MCF 10A (cell line): Measurements from ENCODE around the gene CD7. TPM values are rescaled to one million over a fixed set of nuclear protein-coding genes. Genes with fewer than 3 reads are reported as not detected.

Experiments used
- BruUV-seq: library from RNA; stranded (reverse); fragments of 400-500 nt; replicated peaks from 2 replicates; lab custom pipeline; 2021; lab: Mats Ljungman, UMichigan
- CTCF ChIA-PET: fragments of 300-600 bp; sonication (Branson Sonifier 250); formaldehyde crosslinking; extraction: SDS; loops from one replicate; lab custom pipeline; 2021; ENCODE audit warnings: antibody characterized with exemption, inconsistent platforms; lab: Yijun Ruan, JAX
- POLR2A ChIA-PET: fragments of 300-600, 350-650 bp; sonication (Branson Sonifier 250); formaldehyde crosslinking; extraction: SDS; loops from one replicate; lab custom pipeline; 2020; ENCODE audit warnings: antibody characterized with exemption, inconsistent platforms; lab: Yijun Ruan, JAX
- DNase-seq: peaks from one replicate; pipeline ENCODE4 v3.0.0-alpha.2; 2018; ENCODE audit not compliant: unreplicated experiment
- H3K27ac Mint-ChIP-seq: one replicate; pipeline ENCODE4 v1.8.0; 2022; ENCODE audit warnings: mild to moderate bottlenecking, low read depth, mixed read lengths; ENCODE audit not compliant: unreplicated experiment
- H3K27me3 Mint-ChIP-seq: one replicate; pipeline ENCODE4 v1.8.0; 2022; ENCODE audit warnings: mixed read lengths; ENCODE audit not compliant: insufficient read depth, unreplicated experiment
- H3K36me3 Mint-ChIP-seq: one replicate; pipeline ENCODE4 v1.8.0; 2022; ENCODE audit warnings: mild to moderate bottlenecking, moderate library complexity, mixed read lengths; ENCODE audit not compliant: insufficient read depth, unreplicated experiment
- H3K4me1 Mint-ChIP-seq: one replicate; pipeline ENCODE4 v1.8.0; 2022; ENCODE audit warnings: mixed read lengths; ENCODE audit not compliant: insufficient read depth, unreplicated experiment
- H3K4me3 Mint-ChIP-seq: one replicate; pipeline ENCODE4 v1.8.0; 2022; ENCODE audit warnings: mild to moderate bottlenecking, moderate library complexity, mixed read lengths; ENCODE audit not compliant: unreplicated experiment
- H3K9me3 Mint-ChIP-seq: one replicate; pipeline ENCODE4 v1.8.0; 2022; ENCODE audit warnings: mixed read lengths; ENCODE audit not compliant: unreplicated experiment
- intact Hi-C: fragments of 100-400 bp; cut with micrococcal nuclease; formaldehyde crosslinking; loops from 2 replicates; pipeline ENCODE4 v1.14.1; 2022
- total RNA-seq: library from RNA; stranded (reverse); gene quantifications from 2 replicates; pipeline ENCODE4 v1.2.3, GENCODE V29; 2022
- TF ChIP-seq, protein P1 (sequence below): fragments of 200-600 bp; IDR thresholded peaks from one replicate; pipeline ENCODE4 v1.8.0; 2022; ENCODE audit warnings: antibody characterized with exemption, mild to moderate bottlenecking; ENCODE audit not compliant: unreplicated experiment

Gene CD7
- total RNA-seq, 1 experiment from 2014 or later, result 0.63 TPM

DNA sequence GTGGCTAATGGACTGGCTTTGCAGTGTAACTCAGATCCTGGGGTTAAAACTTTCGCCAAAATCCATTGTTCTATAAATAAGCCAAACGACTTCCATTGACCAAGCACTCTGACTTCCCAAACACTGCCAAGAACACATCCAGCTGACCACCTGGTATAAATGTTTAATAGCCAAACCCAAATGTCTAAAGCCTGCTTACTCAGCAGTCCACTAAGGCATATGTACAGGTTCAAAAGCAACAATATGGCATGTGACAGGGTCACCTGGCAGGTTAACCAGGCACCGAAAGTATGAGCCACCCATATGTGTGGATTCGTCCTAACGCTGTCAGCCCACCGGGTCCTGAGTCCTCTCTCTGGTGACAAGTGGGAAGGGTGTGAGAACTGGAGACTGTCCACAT is 46.0 kb downstream of the CD7 start:
- H3K9me3 Mint-ChIP-seq, result no peaks in the 10 kb centered on the region
- TSS peak; percentile 23 for BruUV-seq
- intact Hi-C loops, result no loop called here
- DNase-seq, result no peak
- ChIA-PET CTCF (no interaction called here), POLR2A (interaction anchor here (0.6 to 2.2 kb wide), 5 partner anchors 21 to 76 kb away, joined by 3 to 9 read pairs (median 4); no protein-coding TSS in a partner anchor)
- TF ChIP-seq, protein P1, sequence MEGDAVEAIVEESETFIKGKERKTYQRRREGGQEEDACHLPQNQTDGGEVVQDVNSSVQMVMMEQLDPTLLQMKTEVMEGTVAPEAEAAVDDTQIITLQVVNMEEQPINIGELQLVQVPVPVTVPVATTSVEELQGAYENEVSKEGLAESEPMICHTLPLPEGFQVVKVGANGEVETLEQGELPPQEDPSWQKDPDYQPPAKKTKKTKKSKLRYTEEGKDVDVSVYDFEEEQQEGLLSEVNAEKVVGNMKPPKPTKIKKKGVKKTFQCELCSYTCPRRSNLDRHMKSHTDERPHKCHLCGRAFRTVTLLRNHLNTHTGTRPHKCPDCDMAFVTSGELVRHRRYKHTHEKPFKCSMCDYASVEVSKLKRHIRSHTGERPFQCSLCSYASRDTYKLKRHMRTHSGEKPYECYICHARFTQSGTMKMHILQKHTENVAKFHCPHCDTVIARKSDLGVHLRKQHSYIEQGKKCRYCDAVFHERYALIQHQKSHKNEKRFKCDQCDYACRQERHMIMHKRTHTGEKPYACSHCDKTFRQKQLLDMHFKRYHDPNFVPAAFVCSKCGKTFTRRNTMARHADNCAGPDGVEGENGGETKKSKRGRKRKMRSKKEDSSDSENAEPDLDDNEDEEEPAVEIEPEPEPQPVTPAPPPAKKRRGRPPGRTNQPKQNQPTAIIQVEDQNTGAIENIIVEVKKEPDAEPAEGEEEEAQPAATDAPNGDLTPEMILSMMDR, result no peak
- peak overlapping the region; percentile 77 for H3K4me3 Mint-ChIP-seq
- peaks cover 35% of the 10 kb centered on the region for H3K4me1 Mint-ChIP-seq
- peaks cover 68% of the 10 kb centered on the region for H3K36me3 Mint-ChIP-seq
- no peaks in the 10 kb centered on the region for H3K27me3 Mint-ChIP-seq
- H3K27ac Mint-ChIP-seq, result no peak overlapping the region

DNA sequence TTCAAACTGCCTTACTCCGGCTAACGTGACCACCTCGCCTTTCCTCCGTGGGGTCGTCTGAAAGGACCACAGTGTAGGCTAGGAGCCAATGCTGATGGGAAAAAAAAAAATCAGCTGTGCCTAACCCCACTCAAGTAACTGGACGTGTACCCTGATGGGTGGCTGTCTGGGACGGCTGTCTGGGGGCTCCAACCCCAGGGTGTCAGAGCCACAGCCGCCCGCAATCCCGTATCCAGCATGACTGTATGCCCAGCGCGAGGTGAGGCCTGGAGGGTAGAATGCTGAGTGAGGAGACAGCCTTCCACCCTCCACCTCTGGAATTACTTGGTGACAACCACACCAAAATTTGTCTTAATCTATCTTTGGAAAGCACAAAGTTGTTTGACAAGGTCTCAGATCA is 46.8 kb downstream of the CD7 start:
- no peak overlapping the region for H3K4me3 Mint-ChIP-seq
- ChIA-PET POLR2A (interaction anchor here (2.2 kb wide), 2 partner anchors 21 to 27 kb away, joined by 6 to 9 read pairs; no protein-coding TSS in a partner anchor), CTCF (no interaction called here)
- BruUV-seq, result no TSS peak
- H3K36me3 Mint-ChIP-seq, result peaks cover 76% of the 10 kb centered on the region
- H3K27ac Mint-ChIP-seq, result no peak overlapping the region
- H3K27me3 Mint-ChIP-seq, result no peaks in the 10 kb centered on the region
- no peak for DNase-seq
- TF ChIP-seq, protein P1, result no peak
- intact Hi-C loops, result no loop called here
- no peaks in the 10 kb centered on the region for H3K9me3 Mint-ChIP-seq
- H3K4me1 Mint-ChIP-seq, result peaks cover 39% of the 10 kb centered on the region

GRCh38 chr17:82269882-82270500 is 47.4 kb downstream of the CD7 start:
- Mint-ChIP-seq H3K27me3 (no peaks in the 10 kb centered on the region), H3K36me3 (peaks cover 82% of the 10 kb centered on the region), H3K27ac (peak overlapping the region; percentile 49), H3K4me3 (no peak overlapping the region), H3K9me3 (no peaks in the 10 kb centered on the region), H3K4me1 (peaks cover 39% of the 10 kb centered on the region)
- POLR2A ChIA-PET, result interaction anchor here (1.1 to 3.0 kb wide), 4 partner anchors 22 to 28 kb away, joined by 3 to 23 read pairs (median 8); no protein-coding TSS in a partner anchor
- no TSS peak for BruUV-seq
- CTCF ChIA-PET, result interaction anchor here (1.2 kb wide), 1 partner anchor 33 kb away, joined by 3 read pairs; no protein-coding TSS in a partner anchor
- intact Hi-C loops, result no loop called here
- no peak for DNase-seq
- TF ChIP-seq, protein P1, result no peak

DNA sequence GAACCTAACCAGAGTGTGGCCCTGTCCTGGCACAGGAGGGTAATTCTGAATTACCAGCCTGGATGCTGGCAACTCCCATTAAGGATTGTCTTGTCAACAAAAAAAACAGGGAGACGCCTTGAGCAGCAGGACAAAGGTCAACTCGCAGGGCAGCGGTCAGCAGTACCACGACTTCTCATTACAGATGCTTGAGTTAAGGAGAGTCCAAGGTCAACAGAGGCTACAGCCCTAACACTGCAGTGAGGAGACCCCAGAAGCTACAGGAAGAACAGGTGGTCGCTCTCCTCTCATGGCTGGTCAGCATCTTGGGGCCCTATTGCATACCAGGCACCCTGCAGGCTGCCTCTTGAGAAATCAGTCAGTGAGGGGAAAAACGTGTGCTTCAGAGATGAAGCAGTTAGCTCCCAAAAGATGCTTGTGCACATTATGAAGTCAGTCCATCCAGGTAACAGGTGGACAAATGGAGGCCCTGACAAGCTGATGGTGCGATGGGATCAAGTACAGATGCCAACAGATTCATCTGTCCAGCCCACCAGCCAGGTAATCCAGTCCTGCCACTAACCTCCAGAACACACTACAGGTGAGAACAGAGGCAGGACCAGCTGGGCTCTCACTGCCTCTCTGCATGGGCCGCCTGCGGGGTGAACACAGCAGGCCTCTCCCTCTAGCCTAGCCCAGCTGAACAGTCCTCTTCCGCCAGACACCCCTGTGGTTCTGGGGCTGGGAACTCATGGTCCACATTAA is 48.1 kb downstream of the CD7 start:
- peaks cover 89% of the 10 kb centered on the region for H3K36me3 Mint-ChIP-seq
- ChIA-PET POLR2A (interaction anchor here (1.1 to 3.0 kb wide), 5 partner anchors 18 to 40 kb away, joined by 3 to 23 read pairs (median 3); partner anchors contain the start of gene SLC16A3), CTCF (interaction anchor here (1.2 kb wide), 1 partner anchor 33 kb away, joined by 3 read pairs; no protein-coding TSS in a partner anchor)
- H3K9me3 Mint-ChIP-seq, result no peaks in the 10 kb centered on the region
- no peak for DNase-seq
- no peak overlapping the region for H3K4me3 Mint-ChIP-seq
- no TSS peak for BruUV-seq
- TF ChIP-seq, protein P1, result no peak
- H3K27me3 Mint-ChIP-seq, result no peaks in the 10 kb centered on the region
- peak overlapping the region; percentile 49 for H3K27ac Mint-ChIP-seq
- peaks cover 39% of the 10 kb centered on the region for H3K4me1 Mint-ChIP-seq
- intact Hi-C loops, result no loop called here
